MM.1S (cell line): ENCODE results near the gene ULBP3.

Source experiments
- DNase-seq: peaks from one replicate; pipeline ENCODE4 v3.0.0-alpha.2; 2015
- H2AFZ ChIP-seq: fragments of 300-600 bp; sonication (generic); 2 replicates; pipeline ENCODE4 v1.6.0; 2016; ENCODE audit warnings: antibody characterized with exemption, low read length
- H3F3A ChIP-seq: fragments of 300-600 bp; sonication (generic); 2 replicates; pipeline ENCODE4 v1.6.1; 2016; ENCODE audit warnings: mild to moderate bottlenecking, antibody characterized with exemption, low read length, moderate library complexity, mixed read lengths; ENCODE audit not compliant: insufficient read depth
- H3K27ac ChIP-seq: fragments of 300-600 bp; sonication (generic); 2 replicates; pipeline ENCODE4 v1.5.1; 2016; ENCODE audit warnings: mild to moderate bottlenecking, low read length
- H3K27me3 ChIP-seq: fragments of 300-600 bp; sonication (generic); replicated peaks from 2 replicates; pipeline ENCODE4 v1.6.0; 2016; ENCODE audit warnings: low read length; ENCODE audit not compliant: insufficient read depth
- H3K36me3 ChIP-seq: fragments of 300-600 bp; sonication (generic); replicated peaks from 2 replicates; pipeline ENCODE4 v1.6.1; 2016; ENCODE audit warnings: mild to moderate bottlenecking, low read length, mixed read lengths; ENCODE audit not compliant: insufficient read depth
- H3K4me1 ChIP-seq: fragments of 300-600 bp; sonication (generic); 2 replicates; pipeline ENCODE4 v1.6.1; 2016; ENCODE audit warnings: low read length, mixed read lengths
- H3K4me2 ChIP-seq: fragments of 300-600 bp; sonication (generic); 2 replicates; pipeline ENCODE4 v1.6.0; 2016; ENCODE audit warnings: low read depth, low read length
- H3K4me3 ChIP-seq: fragments of 300-600 bp; sonication (generic); 2 replicates; pipeline ENCODE4 v1.5.1; 2016; ENCODE audit warnings: low read length, mixed read lengths
- H3K79me2 ChIP-seq: fragments of 300-600 bp; sonication (generic); 2 replicates; pipeline ENCODE4 v1.6.1; 2016; ENCODE audit warnings: mixed run types, low read length, mixed read lengths
- H3K9ac ChIP-seq: fragments of 300-600 bp; sonication (generic); 2 replicates; pipeline ENCODE4 v1.6.1; 2016; ENCODE audit warnings: low read length, mixed read lengths
- H3K9me2 ChIP-seq: fragments of 300-600 bp; sonication (generic); replicated peaks from 2 replicates; pipeline ENCODE4 v1.6.1; 2016; ENCODE audit warnings: mild to moderate bottlenecking, low read length, mixed read lengths; ENCODE audit not compliant: insufficient read depth
- H3K9me3 ChIP-seq: fragments of 300-600 bp; sonication (generic); replicated peaks from 2 replicates; pipeline ENCODE4 v1.6.1; 2016; ENCODE audit warnings: mild to moderate bottlenecking, low read length, mixed read lengths; ENCODE audit not compliant: insufficient read depth
- H4K20me1 ChIP-seq: fragments of 300-600 bp; sonication (generic); 2 replicates; pipeline ENCODE4 v1.6.1; 2016; ENCODE audit warnings: mild to moderate bottlenecking, low read length, moderate library complexity, mixed read lengths; ENCODE audit not compliant: insufficient read depth
- EZH2 ChIP-seq: fragments of 300-600 bp; sonication (generic); optimal IDR thresholded peaks from 2 replicates; pipeline ENCODE3; 2017; ENCODE audit warnings: low read depth, mild to moderate bottlenecking, antibody characterized with exemption, low read length, mixed read lengths
- EZH2phosphoT487 ChIP-seq: fragments of 300-600 bp; sonication (generic); IDR thresholded peaks from 2 replicates; pipeline ENCODE4 v1.6.1; 2018; ENCODE audit warnings: antibody characterized with exemption, low read length
- TF ChIP-seq, protein P1 (sequence below): fragments of 300-600 bp; sonication (generic); IDR thresholded peaks from 2 replicates; pipeline ENCODE4 v1.5.1; 2016; ENCODE audit warnings: antibody characterized with exemption, low read length, mixed read lengths

Gene ULBP3

GRCh38 chr6:150068720-150069648 lies at the start of gene ULBP3:
TSS of gene ULBP3 (minus strand) at chr6:150069121. CDS start at chr6:150069066, 55 bp downstream.
- Histone ChIP-seq H3K27ac (no peak within 1 kb of the TSS), H3K36me3 (no peaks in the 10 kb centered on the region), H3K4me2 (peak within 1 kb of the TSS; percentile 57), H3K4me1 (no peaks in the 10 kb centered on the region), H3K9me3 (no peaks in the 10 kb centered on the region), H3K9ac (no peak within 1 kb of the TSS; the same call in 1 of the 2 replicates), H4K20me1 (no peaks in the 10 kb centered on the region), H3K27me3 (no peaks in the 10 kb centered on the region), H3K79me2 (no peaks in the 10 kb centered on the region), H3K4me3 (peak within 1 kb of the TSS; percentile 67), H2AFZ (peak within 1 kb of the TSS; percentile 70), H3K9me2 (no peaks in the 10 kb centered on the region), H3F3A (no peaks in the 10 kb centered on the region)
- TF ChIP-seq EZH2: no peak
- TF ChIP-seq, protein P1, sequence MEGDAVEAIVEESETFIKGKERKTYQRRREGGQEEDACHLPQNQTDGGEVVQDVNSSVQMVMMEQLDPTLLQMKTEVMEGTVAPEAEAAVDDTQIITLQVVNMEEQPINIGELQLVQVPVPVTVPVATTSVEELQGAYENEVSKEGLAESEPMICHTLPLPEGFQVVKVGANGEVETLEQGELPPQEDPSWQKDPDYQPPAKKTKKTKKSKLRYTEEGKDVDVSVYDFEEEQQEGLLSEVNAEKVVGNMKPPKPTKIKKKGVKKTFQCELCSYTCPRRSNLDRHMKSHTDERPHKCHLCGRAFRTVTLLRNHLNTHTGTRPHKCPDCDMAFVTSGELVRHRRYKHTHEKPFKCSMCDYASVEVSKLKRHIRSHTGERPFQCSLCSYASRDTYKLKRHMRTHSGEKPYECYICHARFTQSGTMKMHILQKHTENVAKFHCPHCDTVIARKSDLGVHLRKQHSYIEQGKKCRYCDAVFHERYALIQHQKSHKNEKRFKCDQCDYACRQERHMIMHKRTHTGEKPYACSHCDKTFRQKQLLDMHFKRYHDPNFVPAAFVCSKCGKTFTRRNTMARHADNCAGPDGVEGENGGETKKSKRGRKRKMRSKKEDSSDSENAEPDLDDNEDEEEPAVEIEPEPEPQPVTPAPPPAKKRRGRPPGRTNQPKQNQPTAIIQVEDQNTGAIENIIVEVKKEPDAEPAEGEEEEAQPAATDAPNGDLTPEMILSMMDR: peak; percentile 42
- DNase-seq: peak; percentile 72

- H3K4me2 ChIP-seq: no peak overlapping the region
These were observed 49.7 kb upstream of the ULBP3 start for GRCh38 chr6:150118627-150119026.

GRCh38 chr6:150118203-150118602 lies 49.3 kb upstream of the ULBP3 start:
- no peak overlapping the region for H3K9ac ChIP-seq
- no peaks in the 10 kb centered on the region for H3K36me3 ChIP-seq
- no peaks in the 10 kb centered on the region for H3K4me1 ChIP-seq
- H3K79me2 ChIP-seq: no peaks in the 10 kb centered on the region
- no peaks in the 10 kb centered on the region for H3K9me2 ChIP-seq
- no peaks in the 10 kb centered on the region for H3F3A ChIP-seq
- no peaks in the 10 kb centered on the region for H3K27me3 ChIP-seq
- no peaks in the 10 kb centered on the region for H3K9me3 ChIP-seq
- H2AFZ ChIP-seq: no peak overlapping the region
- H4K20me1 ChIP-seq: no peaks in the 10 kb centered on the region
- no peak overlapping the region for H3K27ac ChIP-seq
- no peak overlapping the region for H3K4me3 ChIP-seq
- no peak for TF ChIP-seq EZH2phosphoT487
- TF ChIP-seq, protein P1: no peak
- TF ChIP-seq EZH2: no peak
- no peak for DNase-seq
- no peak overlapping the region for H3K4me2 ChIP-seq

More at GRCh38 chr6:150118627-150119026, 49.7 kb upstream of the ULBP3 start:
- no peak overlapping the region for H3K4me3 ChIP-seq
- no peaks in the 10 kb centered on the region for H3F3A ChIP-seq
- H3K4me1 ChIP-seq: no peaks in the 10 kb centered on the region
- H3K36me3 ChIP-seq: no peaks in the 10 kb centered on the region
- H4K20me1 ChIP-seq: no peaks in the 10 kb centered on the region
- H3K9me3 ChIP-seq: no peaks in the 10 kb centered on the region
- H3K9me2 ChIP-seq: no peaks in the 10 kb centered on the region
- no peak overlapping the region for H3K9ac ChIP-seq
- no peak for DNase-seq
- H3K27me3 ChIP-seq: no peaks in the 10 kb centered on the region
- H3K27ac ChIP-seq: no peak overlapping the region
- H2AFZ ChIP-seq: no peak overlapping the region
- no peaks in the 10 kb centered on the region for H3K79me2 ChIP-seq
- TF ChIP-seq EZH2 (no peak), EZH2phosphoT487 (no peak)
- TF ChIP-seq, protein P1: no peak
